ENCODE results near the gene TAF4B. TPM values are rescaled to one million over a fixed set of nuclear protein-coding genes. Genes with fewer than 3 reads are reported as not detected.
A peak's percentile ranks its signal among the peaks of the same experiment; 100 is the strongest.

Gene TAF4B
- total RNA-seq, 4 donors from 2014 or later, result 5.2 to 14.1 (median 8.1) TPM

DNA sequence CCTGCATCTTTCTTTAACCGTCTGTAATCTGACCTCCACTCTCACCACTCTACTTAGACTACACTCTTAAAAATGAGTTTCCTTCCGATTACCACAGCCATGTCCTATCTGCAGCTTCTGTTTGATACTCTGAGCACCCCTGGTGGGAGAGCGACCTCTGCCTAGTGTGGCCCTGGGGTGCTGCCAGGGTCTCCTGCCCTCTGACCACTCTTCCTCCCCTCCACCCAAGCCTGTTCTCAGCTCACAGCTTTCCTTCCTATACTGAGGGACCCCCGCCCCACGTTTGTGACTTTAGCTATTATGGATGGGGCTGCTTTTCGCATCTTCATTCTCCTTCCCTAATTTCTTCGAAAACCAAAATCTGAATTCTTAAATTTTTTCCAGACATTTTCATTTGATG lies 189.4 kb downstream of the TAF4B start:
- TF ChIP-seq EP300 (IDR thresholded peaks at IDR 0.05) (no peak), POLR2AphosphoS5 (IDR thresholded peaks at IDR 0.05) (no peak), POLR2A (IDR thresholded peaks at IDR 0.05; ENCODE audit: low read depth) (no peak), CTCF (IDR thresholded peaks at IDR 0.05) (no peak)
- H3K4me1 ChIP-seq, result no peaks in the 10 kb centered on the region
- no peak overlapping the region for H3K4me3 ChIP-seq
- 70% methylated on average over 7 of the region's 7 CpGs for WGBS
- intact Hi-C loops (cut with DNase I), result no loop called here
- H3K9me3 ChIP-seq, result no peaks in the 10 kb centered on the region
- H3K27ac ChIP-seq (replicated peaks in 1 of 4), result no peak overlapping the region
- H3K36me3 ChIP-seq, result no peaks in the 10 kb centered on the region
- H3K27me3 ChIP-seq, result no peaks in the 10 kb centered on the region
- DNase-seq (ENCODE audit: extremely low spot score), result no peak

DNA sequence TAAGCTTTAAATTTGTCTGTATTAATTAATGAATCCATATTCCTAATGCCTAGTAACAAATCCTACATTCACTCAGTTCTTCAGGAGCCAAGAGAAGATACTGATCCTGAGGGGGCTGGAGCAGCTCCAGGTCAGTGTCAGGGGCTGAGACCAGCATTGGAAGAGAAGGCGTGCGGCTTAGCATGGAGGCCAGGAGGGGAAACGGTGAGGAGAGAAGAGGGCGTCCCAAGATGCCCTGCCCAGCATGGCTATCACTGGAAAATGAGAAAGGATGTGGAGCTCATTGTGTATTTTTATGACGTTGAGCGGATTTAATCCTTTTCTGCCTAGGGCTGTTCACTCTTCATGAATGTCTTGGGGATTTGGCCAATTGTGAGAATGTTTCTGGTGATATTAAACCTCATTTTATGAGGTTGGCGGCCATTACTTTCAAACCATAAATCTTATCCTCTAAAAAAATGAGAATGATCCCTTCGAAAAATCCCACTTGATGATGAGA lies 190.5 kb downstream of the TAF4B start:
- H3K9me3 ChIP-seq, result no peaks in the 10 kb centered on the region
- no peak for TF ChIP-seq POLR2A (IDR thresholded peaks at IDR 0.05; ENCODE audit: low read depth)
- TF ChIP-seq EP300 (IDR thresholded peaks at IDR 0.05), result no peak
- TF ChIP-seq CTCF (IDR thresholded peaks at IDR 0.05), result no peak
- TF ChIP-seq POLR2AphosphoS5 (IDR thresholded peaks at IDR 0.05), result no peak
- no peaks in the 10 kb centered on the region for H3K36me3 ChIP-seq
- WGBS, result 89% methylated on average over 8 of the region's 8 CpGs
- intact Hi-C loops (cut with DNase I), result no loop called here
- H3K4me3 ChIP-seq, result no peak overlapping the region
- H3K27me3 ChIP-seq, result no peaks in the 10 kb centered on the region
- no peaks in the 10 kb centered on the region for H3K4me1 ChIP-seq
- H3K27ac ChIP-seq (replicated peaks in 1 of 4), result no peak overlapping the region
- DNase-seq (ENCODE audit: extremely low spot score), result no peak

DNA sequence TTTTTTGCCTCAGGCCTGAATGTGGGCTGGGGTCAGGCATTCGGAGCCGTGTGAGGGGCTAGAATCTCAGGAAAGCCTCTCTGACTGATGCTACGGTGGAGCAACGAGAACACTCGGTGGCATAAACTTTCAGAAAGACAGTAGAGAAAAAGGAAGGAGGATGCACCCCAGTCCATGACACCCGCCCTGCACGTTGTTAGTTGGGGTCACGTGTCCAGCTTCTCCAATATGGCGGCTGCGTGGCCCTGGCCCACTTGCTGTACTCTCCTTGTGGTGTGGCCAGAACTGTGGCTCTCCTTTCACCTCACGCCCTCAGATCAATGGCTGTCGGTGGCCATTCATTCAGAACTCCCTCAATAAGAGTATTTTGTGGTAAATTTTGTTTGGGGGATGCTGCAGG lies 190.9 kb downstream of the TAF4B start:
- DNase-seq (ENCODE audit: extremely low spot score), result no peak
- no peaks in the 10 kb centered on the region for H3K27me3 ChIP-seq
- TF ChIP-seq POLR2A (IDR thresholded peaks at IDR 0.05; ENCODE audit: low read depth), result no peak
- TF ChIP-seq CTCF (IDR thresholded peaks at IDR 0.05), result no peak
- no peak for TF ChIP-seq EP300 (IDR thresholded peaks at IDR 0.05)
- H3K36me3 ChIP-seq, result no peaks in the 10 kb centered on the region
- H3K4me1 ChIP-seq, result no peaks in the 10 kb centered on the region
- 95% methylated on average over 12 of the region's 12 CpGs for WGBS
- no peak overlapping the region for H3K27ac ChIP-seq (replicated peaks in 1 of 4)
- H3K9me3 ChIP-seq, result no peaks in the 10 kb centered on the region
- intact Hi-C loops (cut with DNase I), result no loop called here
- no peak overlapping the region for H3K4me3 ChIP-seq

DNA sequence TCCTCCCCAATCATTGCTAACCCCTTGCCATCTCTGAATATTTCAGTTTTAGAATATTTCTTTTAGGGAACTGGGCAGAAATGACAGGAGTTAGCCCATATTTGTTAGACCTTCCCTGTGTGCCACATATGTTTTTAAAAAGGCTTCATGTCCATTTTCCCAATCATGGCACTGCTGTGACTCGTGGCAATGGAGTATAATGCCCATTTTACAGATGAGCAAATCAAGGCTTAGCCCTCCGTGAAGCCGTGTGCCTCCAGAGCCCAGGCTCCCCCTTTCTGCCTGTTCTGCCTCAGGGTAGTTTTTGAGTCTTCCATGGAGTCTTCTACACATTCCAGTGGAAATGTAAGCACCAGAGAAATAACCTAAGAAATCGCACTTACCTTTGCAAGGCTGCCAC lies 192.0 kb downstream of the TAF4B start:
- TF ChIP-seq CTCF (IDR thresholded peaks at IDR 0.05) (no peak), POLR2AphosphoS5 (IDR thresholded peaks at IDR 0.05) (no peak), EP300 (IDR thresholded peaks at IDR 0.05) (no peak), POLR2A (IDR thresholded peaks at IDR 0.05; ENCODE audit: low read depth) (no peak)
- DNase-seq (ENCODE audit: extremely low spot score), result no peak
- H3K4me3 ChIP-seq, result no peak overlapping the region
- WGBS, result 90% methylated on average over 4 of the region's 4 CpGs
- intact Hi-C loops (cut with DNase I), result no loop called here
- no peaks in the 10 kb centered on the region for H3K36me3 ChIP-seq
- no peaks in the 10 kb centered on the region for H3K9me3 ChIP-seq
- H3K4me1 ChIP-seq, result no peaks in the 10 kb centered on the region
- H3K27ac ChIP-seq (replicated peaks in 1 of 4), result no peak overlapping the region
- H3K27me3 ChIP-seq, result no peaks in the 10 kb centered on the region

DNA sequence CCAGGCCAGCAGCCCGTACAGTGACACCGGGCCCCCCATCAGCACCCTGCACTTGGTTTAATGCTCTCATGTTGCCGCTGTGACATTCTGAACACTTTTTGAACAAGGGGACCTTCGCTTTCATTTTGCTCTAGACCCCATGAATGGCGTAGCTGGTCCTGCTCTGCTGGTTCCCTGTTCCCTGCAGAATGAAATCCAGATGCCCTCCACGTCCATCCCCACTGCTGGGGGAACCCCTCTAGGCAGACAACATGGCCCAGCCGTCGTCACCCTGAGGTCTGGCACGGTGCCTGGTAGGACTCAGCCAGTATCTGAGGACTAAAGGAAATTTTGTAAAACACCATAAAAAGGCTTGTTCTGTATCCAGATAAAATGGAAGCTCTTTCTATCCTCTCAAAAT lies 193.5 kb downstream of the TAF4B start:
- no peak for TF ChIP-seq POLR2AphosphoS5 (IDR thresholded peaks at IDR 0.05)
- no peak for TF ChIP-seq POLR2A (IDR thresholded peaks at IDR 0.05; ENCODE audit: low read depth)
- TF ChIP-seq CTCF (IDR thresholded peaks at IDR 0.05), result no peak
- TF ChIP-seq EP300 (IDR thresholded peaks at IDR 0.05), result no peak
- no peaks in the 10 kb centered on the region for H3K4me1 ChIP-seq
- no peaks in the 10 kb centered on the region for H3K27me3 ChIP-seq
- intact Hi-C loops (cut with DNase I), result no loop called here
- WGBS, result 100% methylated on average over 5 of the region's 9 CpGs
- H3K9me3 ChIP-seq, result no peaks in the 10 kb centered on the region
- no peaks in the 10 kb centered on the region for H3K36me3 ChIP-seq
- H3K4me3 ChIP-seq, result no peak overlapping the region
- no peak overlapping the region for H3K27ac ChIP-seq (replicated peaks in 1 of 4)
- peak; percentile 57 for DNase-seq (ENCODE audit: extremely low spot score)
